Left lung (tissue), 10 donors: ENCODE measurements around the gene KRTAP10-9. TPM values are rescaled to one million over a fixed set of nuclear protein-coding genes. Genes with fewer than 3 reads are reported as not detected.

ENCODE experiments used
- ATAC-seq: fragments of 200-7000 bp; cut with Tn5 transposase; one replicate; pipeline ENCODE4 v1.9.1; 2020; ENCODE audit warnings: moderate library complexity
- DNase-seq, 4 donors: peaks; one replicate each; pipeline ENCODE4 v3.0.0-alpha.2; 2013 to 2020
- H3K27ac ChIP-seq, 2 donors: fragments of 200-600 bp; sonication (generic) in 1 of 2; one replicate each; pipeline versions ENCODE4 v1.5.0 to v1.8.0; 2020 to 2021
- H3K27me3 ChIP-seq, 2 donors: fragments of 200-600 bp; sonication (generic) in 1 of 2; one replicate each; pipeline versions ENCODE4 v1.5.0 to v1.8.0; 2020 to 2021
- H3K36me3 ChIP-seq, 2 donors: fragments of 200-600 bp; sonication (generic) in 1 of 2; one replicate each; pipeline versions ENCODE4 v1.5.0 to v1.8.0; 2020 to 2021
- H3K4me1 ChIP-seq, 2 donors: fragments of 200-600 bp; one replicate each; pipeline ENCODE4 v1.8.0; 2021
- H3K4me3 ChIP-seq, 2 donors: fragments of 200-600 bp; sonication (generic) in 1 of 2; one replicate each; pipeline versions ENCODE4 v1.5.0 to v1.8.0; 2020 to 2021; ENCODE audit warnings: mild to moderate bottlenecking in 1 of 2
- H3K9me3 ChIP-seq, 2 donors: fragments of 200-600 bp; sonication (generic) in 1 of 2; one replicate each; pipeline versions ENCODE4 v1.5.0 to v1.8.0; 2020 to 2021
- CTCF ChIP-seq, 2 donors: fragments of 200-600 bp; sonication (generic) in 1 of 2; IDR thresholded peaks; one replicate each; pipeline versions ENCODE4 v1.5.0 to v1.8.0; 2021; ENCODE audit warnings: antibody characterized with exemption in 2 of 2
- intact Hi-C, 2 donors: fragments of 100-400 bp; cut with DNase I; formaldehyde crosslinking; loops; one replicate each; pipeline versions ENCODE4 v1.11.2 to v1.14.2; 2022
- polyA plus RNA-seq, 6 donors: library from polyadenylated mRNA; unstranded; fragments of 120-200 nt; gene quantifications; one replicate each; pipeline ENCODE4 v1.2.1, GENCODE V29; 2013; ENCODE audit not compliant: insufficient read length in 6 of 6
- total RNA-seq, 2 donors: library from RNA; stranded (reverse); fragmentation: NEBNext Ultra II Directional; extraction: Animal tissue kit (Norgen Biotek cat#: 25700); gene quantifications; one replicate each; pipeline ENCODE4 v1.2.1, GENCODE V29; 2021
- donor health status: DM: no; HTN: yes; CAD: no.
- donor health status: DM: no; HTN: no; CAD: no.

The KRTAP10-9 gene
- total and polyA plus RNA-seq, 8 donors = not detected

- Histone ChIP-seq H3K4me1 (no peaks in the 10 kb centered on the region), H3K27ac (no peak overlapping the region), H3K4me3 (no peak overlapping the region), H3K36me3 (no peaks in the 10 kb centered on the region), H3K9me3 (peaks cover 0 to 14% of the 10 kb centered on the region in 2 donors), H3K27me3 (peaks cover 0 to 32% of the 10 kb centered on the region in 2 donors)
- TF ChIP-seq CTCF (IDR thresholded peaks at IDR 0.05) = no peak
- DNase-seq (no peak), ATAC-seq (no peak)
- intact Hi-C loops = no loop called here
These were observed 20.3 kb downstream of the KRTAP10-9 start for GRCh38 chr21:44647222-44647552.

GRCh38 chr21:44648557-44649311 lies 21.8 kb downstream of the KRTAP10-9 start:
- DNase-seq = peak in 1 of 4 donors; percentile 64
- H3K27ac ChIP-seq = no peak overlapping the region
- no peak for ATAC-seq
- H3K27me3 ChIP-seq = peaks cover 0 to 41% of the 10 kb centered on the region in 2 donors
- TF ChIP-seq CTCF (IDR thresholded peaks at IDR 0.05) = no peak
- H3K4me1 ChIP-seq = no peaks in the 10 kb centered on the region
- no peaks in the 10 kb centered on the region for H3K36me3 ChIP-seq
- intact Hi-C loops = no loop called here
- peaks cover 0 to 14% of the 10 kb centered on the region in 2 donors for H3K9me3 ChIP-seq
- no peak overlapping the region for H3K4me3 ChIP-seq

GRCh38 chr21:44649521-44650100 lies 22.7 kb downstream of the KRTAP10-9 start:
- Histone ChIP-seq H3K27me3 (peaks cover 0 to 49% of the 10 kb centered on the region in 2 donors), H3K9me3 (peaks cover 0 to 7% of the 10 kb centered on the region in 2 donors), H3K36me3 (no peaks in the 10 kb centered on the region), H3K27ac (no peak overlapping the region), H3K4me1 (no peaks in the 10 kb centered on the region), H3K4me3 (no peak overlapping the region)
- TF ChIP-seq CTCF (IDR thresholded peaks at IDR 0.05) = no peak
- ATAC-seq (no peak), DNase-seq (peak in 2 of 4 donors; percentile 22 to 41)
- intact Hi-C loops = no loop called here

GRCh38 chr21:44650265-44650972 lies 23.5 kb downstream of the KRTAP10-9 start:
- ATAC-seq (no peak), DNase-seq (peak in 1 of 4 donors; percentile 45)
- TF ChIP-seq CTCF (IDR thresholded peaks at IDR 0.05) = no peak
- Histone ChIP-seq H3K36me3 (no peaks in the 10 kb centered on the region), H3K27ac (no peak overlapping the region), H3K9me3 (peaks cover 0 to under 1% of the 10 kb centered on the region in 2 donors), H3K27me3 (peaks cover 0 to 51% of the 10 kb centered on the region in 2 donors), H3K4me1 (no peaks in the 10 kb centered on the region), H3K4me3 (no peak overlapping the region)
- intact Hi-C loops = no loop called here
